GM10847 (cell line): ENCODE results near the gene TREX2.

Experiments used
- POLR2A ChIP-seq: IDR thresholded peaks from 2 replicates; pipeline ENCODE4 v1.6.1; 2011; ENCODE audit not compliant: insufficient read length; ENCODE audit errors: extremely low read depth

The TREX2 gene

GRCh38 chrX:153463031-153463430, 17.2 kb upstream of the TREX2 start:
- no peak for TF ChIP-seq POLR2A

DNA sequence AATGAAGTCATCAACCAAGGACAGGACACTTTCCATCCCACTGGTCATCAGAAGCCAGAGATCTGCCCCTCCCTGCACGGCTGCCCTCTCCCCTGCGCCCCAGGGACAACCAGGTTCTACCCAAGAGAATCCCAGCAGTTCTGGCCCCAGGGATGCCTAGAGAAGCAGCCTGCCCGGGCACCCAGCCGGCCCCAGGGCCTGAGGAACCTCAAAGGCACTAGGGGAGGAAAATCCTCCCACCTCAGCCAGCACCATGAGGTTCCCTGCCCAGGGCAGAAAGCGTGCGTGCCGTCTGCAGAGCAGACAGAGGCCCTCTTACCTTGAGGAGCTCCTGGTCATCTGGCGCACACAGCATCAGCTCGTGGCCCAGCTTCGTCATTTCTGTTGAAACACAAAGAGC, 16.4 kb upstream of the TREX2 start:
- TF ChIP-seq POLR2A = no peak

DNA sequence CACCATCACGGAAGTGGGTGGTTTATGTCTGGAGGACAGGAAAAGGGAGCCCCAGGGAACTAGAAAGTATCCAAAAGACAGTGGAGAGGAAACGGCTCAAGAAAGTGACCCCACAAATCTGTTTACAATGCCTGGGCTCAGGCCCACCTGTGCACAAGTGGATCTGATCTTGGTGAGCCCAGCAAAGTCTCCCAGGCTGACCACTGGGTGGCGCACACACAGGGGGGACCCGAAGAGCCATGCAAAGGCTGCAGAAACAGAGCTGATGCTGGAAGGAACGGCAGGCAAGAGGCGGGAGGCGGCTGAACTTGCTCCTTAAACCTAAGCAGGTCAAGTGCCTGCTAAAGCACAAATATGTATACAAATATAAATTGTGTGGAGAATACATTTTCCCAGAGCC, 15.0 kb upstream of the TREX2 start:
- no peak for TF ChIP-seq POLR2A

DNA sequence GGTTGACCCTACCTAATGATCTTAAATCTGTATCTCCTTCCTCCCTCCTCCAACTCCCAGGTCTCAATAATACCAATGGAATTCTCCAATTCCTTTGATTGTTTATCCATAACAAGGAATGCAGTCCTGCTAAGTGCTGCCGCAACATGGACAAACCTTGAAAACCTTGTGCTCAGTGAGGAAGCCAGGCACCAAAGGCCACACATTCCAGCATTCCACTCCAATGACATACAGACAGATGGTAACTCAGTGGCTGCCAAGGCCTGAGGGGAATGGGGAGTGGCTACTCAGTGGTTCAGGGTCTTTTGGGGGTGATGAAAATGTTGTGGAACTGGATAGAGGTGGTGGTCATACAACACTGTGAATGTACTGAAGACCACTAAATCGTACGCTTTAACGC, 14.1 kb upstream of the TREX2 start:
- TF ChIP-seq POLR2A = no peak

- TF ChIP-seq POLR2A = no peak
Observed at GRCh38 chrX:153458476-153458875, 12.6 kb upstream of the TREX2 start.

GRCh38 chrX:153457827-153458466, 12.1 kb upstream of the TREX2 start:
- no peak for TF ChIP-seq POLR2A

DNA sequence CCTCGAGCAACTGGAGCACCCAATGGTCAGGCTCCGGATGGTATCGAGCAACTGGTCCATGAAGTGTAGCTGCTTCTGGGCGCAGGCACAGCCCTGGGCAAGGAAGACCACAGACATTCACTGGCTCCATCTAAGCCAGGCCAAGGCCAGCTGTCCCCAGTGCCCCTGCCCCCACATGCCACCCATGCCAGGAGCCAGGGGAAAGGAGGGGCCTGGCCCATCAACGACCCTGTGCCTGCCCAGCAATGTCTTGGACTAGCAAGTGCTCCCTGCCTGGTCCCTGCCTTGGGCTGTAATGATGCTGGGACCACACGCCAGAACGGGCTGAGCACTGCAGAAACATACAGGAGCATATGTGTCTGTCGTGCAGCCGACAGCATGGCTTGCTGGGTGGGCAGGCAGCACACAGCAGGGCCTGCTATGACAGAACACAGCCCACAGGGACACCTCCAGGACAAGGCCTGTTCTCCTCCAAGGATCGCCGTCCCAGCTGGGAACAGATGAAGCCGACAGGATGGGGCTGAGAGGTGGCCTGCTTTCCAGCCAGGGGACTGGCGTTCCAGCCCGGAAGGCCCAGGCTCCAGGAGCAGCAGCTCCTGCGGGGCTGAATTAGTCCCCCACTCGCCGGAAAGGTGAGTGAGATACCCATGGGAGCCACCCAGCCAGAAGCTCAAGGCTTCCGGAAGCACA, 11.4 kb upstream of the TREX2 start:
- TF ChIP-seq POLR2A = no peak

DNA sequence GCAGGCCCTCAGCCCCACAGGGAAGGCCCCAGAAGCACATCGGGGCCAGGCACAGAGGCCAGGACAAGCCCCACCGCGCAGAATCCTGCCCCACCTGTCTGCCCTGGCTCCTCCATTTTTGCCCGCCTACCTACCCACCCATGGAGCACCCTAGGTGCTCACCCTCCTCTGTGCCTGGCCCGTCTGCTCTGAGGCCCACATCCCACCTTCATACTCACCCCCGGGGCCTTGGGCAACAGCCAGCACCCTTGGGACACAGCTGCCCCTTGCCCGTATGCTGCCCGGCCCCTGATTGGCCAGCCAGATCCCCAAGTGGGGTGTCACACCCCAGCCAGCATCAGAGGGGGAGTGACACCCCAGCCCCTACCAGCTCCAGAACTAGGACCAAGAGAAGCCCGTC, 10.8 kb upstream of the TREX2 start:
- no peak for TF ChIP-seq POLR2A

GRCh38 chrX:153456161-153456560, 10.3 kb upstream of the TREX2 start:
- TF ChIP-seq POLR2A = no peak

DNA sequence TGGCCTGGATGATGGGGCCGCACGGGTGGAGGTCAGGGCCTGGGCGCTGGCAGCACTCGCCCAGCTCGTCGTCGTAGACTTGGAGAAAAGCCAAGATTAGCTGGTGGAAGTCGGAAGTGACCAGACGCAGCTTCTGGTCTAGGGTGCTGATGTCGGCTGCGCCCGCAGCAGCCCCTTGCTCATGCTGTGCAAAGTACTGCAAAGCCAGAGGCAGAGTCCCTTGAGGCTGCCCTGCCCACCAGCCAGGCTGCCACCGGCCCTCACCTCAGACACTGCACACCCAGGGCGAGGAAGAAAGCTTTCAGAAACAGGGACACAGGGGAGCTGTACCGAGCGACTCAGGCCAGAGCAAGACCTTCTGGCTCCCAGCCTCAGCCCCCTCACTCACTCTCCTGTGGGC, 9.7 kb upstream of the TREX2 start:
- no peak for TF ChIP-seq POLR2A

- TF ChIP-seq POLR2A = no peak
Observed at GRCh38 chrX:153454901-153455550, 9.2 kb upstream of the TREX2 start.

DNA sequence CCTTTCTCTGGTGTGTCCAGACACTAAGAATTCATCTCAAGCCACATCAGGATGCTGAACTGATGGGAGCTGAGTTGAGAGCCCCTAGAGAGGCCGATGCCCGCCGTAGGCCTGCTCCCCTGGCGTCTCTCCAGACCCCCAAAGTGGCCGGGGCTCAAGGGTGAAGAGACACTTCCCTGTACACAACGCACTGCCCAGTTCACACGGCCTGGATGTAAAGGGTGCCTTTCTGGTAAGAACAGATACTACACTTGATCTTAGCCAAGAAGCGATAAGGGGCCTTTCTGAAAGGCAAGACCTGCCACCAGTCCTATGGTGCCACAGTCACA, 5.1 kb upstream of the TREX2 start:
- TF ChIP-seq POLR2A = no peak

GRCh38 chrX:153450114-153450948, 4.5 kb upstream of the TREX2 start:
- TF ChIP-seq POLR2A = no peak

DNA sequence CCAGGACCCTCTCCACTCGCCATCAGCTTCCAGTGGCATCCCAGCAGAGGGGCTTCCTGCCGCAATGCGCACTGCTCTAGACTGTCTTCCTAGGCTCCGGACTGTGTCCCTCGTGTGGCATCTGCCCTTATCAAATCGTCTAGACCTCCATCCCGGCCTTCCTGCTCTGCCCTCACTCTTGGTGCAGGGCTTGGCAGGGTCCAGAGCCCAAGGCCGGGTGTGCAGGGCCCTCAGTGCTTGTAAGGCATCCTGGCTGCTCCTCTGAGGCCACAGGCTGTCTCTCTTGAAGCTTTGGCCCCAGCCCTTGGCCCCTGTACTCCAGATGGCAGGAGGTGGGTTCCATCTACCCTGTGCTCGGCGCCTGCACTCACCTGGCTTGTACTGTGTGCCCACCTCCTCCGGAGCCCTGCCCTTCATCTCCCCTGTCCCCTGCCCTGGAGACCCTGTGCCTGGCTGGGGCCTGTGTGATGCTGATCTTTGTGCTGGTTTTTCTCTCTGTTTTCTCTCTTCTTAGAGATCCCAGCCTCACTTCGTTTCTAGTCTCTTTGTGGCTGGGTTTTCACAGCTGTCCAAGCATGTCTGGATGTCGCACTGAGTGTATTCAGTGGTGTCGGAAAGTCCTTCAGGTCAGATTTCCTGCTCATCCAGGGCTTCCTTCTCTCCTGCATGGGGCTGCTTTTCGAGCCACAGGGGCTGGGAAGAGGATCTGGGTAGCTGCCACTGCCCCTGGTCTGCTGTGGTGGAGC, 3.7 kb upstream of the TREX2 start:
- no peak for TF ChIP-seq POLR2A
